Esophagus squamous epithelium (tissue), 5 donors: ENCODE data around the gene DHRSX. TPM values are rescaled to one million over a fixed set of nuclear protein-coding genes. Genes with fewer than 3 reads are reported as not detected.
"Not testable (repeated sequence)": the region's sequence is repeated elsewhere in the genome, so short reads cannot be mapped to it uniquely, and the experiment has no call there.

Source experiments
- DNase-seq: peaks from one replicate; lab custom pipeline; 2025; lab: John Stamatoyannopoulos, UW
- H3K27ac ChIP-seq, 4 donors: fragments of 200-600 bp; sonication (generic); one replicate each; pipeline ENCODE4 v1.5.1; 2016 to 2019; ENCODE audit warnings: mild to moderate bottlenecking in 1 of 4
- H3K27me3 ChIP-seq, 4 donors: fragments of 200-600 bp; sonication (generic); 1 replicate in 3 of 4; 2 replicates in 1 of 4; pipeline versions ENCODE4 v1.5.1 to v1.6.0; 2017 to 2021; ENCODE audit warnings: antibody characterized with exemption in 1 of 4
- H3K36me3 ChIP-seq, 3 donors: fragments of 200-600 bp; sonication (generic); one replicate each; pipeline ENCODE4 v1.5.1; 2016 to 2019
- H3K4me1 ChIP-seq, 3 donors: fragments of 200-600 bp; sonication (generic); one replicate each; pipeline ENCODE4 v1.5.1; 2017 to 2019
- H3K4me3 ChIP-seq, 4 donors: fragments of 200-600 bp; sonication (generic); 1 replicate in 3 of 4; 2 replicates in 1 of 4; pipeline ENCODE4 v1.5.1; 2016 to 2019; ENCODE audit warnings: mild to moderate bottlenecking in 2 of 4, moderate library complexity in 1 of 4
- H3K9me3 ChIP-seq, 3 donors: fragments of 200-600 bp; sonication (generic); one replicate each; pipeline ENCODE4 v1.5.1; 2016 to 2019
- POLR2A ChIP-seq, 4 donors: fragments of 450-650 bp; IDR thresholded peaks; one replicate each; pipeline ENCODE4 v1.6.1; 2017; ENCODE audit warnings: antibody characterized with exemption in 4 of 4, mild to moderate bottlenecking in 4 of 4, moderate library complexity in 3 of 4
- WGBS, 2 donors: methylation state at CpG; one replicate each; pipeline ENCODE4 v1.1.5; 2018; 5-methylcytosine and 5-hydroxymethylcytosine counted together
- intact Hi-C: fragments of 100-400 bp; cut with DNase I; formaldehyde crosslinking; loops from one replicate; pipeline ENCODE4 v1.15.0; 2022
- total RNA-seq, 4 donors: library from RNA; depleted of rRNA; stranded (reverse); fragments of >200 nt; gene quantifications; one replicate each; pipeline ENCODE4 v1.1.0, GENCODE V29; 2016
- TF ChIP-seq, protein P1 (sequence below), 6 experiments: fragments of 450-650 bp in 4 of 6; fragments of 200-600 bp in 2 of 6; sonication (generic) in 2 of 6; IDR thresholded peaks; one replicate each; pipeline ENCODE4 v1.5.1; 2016 to 2019; ENCODE audit warnings: antibody characterized with exemption in 6 of 6, mild to moderate bottlenecking in 4 of 6, moderate library complexity in 4 of 6
- donor health status: DM: yes; HTN: yes; CAD: no.

DHRSX gene
- total RNA-seq, 4 donors from 2014 or later = 4.1 to 12.2 (median 8.0) TPM

DNA sequence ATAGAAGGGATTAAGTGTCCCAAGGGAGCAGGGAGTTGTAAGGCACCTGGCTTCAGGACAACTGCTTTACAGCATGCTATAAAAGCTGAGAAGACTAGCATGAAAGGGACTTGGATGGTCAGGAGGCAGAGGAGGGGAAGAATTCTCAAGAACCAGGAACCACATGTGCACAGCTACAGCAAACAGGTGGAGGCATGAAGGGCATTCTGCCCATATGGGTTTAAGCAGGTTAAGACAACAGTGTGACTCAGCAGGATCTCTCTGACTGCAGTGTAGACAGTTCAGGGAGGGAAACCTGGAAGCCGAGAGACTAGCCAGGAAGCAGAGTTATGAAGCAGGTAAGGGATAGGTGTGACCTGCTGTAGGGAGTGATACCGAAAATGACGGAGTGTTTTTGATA lies 117.0 kb downstream of the DHRSX start:
- TF ChIP-seq, protein P1, sequence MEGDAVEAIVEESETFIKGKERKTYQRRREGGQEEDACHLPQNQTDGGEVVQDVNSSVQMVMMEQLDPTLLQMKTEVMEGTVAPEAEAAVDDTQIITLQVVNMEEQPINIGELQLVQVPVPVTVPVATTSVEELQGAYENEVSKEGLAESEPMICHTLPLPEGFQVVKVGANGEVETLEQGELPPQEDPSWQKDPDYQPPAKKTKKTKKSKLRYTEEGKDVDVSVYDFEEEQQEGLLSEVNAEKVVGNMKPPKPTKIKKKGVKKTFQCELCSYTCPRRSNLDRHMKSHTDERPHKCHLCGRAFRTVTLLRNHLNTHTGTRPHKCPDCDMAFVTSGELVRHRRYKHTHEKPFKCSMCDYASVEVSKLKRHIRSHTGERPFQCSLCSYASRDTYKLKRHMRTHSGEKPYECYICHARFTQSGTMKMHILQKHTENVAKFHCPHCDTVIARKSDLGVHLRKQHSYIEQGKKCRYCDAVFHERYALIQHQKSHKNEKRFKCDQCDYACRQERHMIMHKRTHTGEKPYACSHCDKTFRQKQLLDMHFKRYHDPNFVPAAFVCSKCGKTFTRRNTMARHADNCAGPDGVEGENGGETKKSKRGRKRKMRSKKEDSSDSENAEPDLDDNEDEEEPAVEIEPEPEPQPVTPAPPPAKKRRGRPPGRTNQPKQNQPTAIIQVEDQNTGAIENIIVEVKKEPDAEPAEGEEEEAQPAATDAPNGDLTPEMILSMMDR (IDR thresholded peaks at IDR 0.05) = no peak
- TF ChIP-seq POLR2A (IDR thresholded peaks at IDR 0.05) = no peak
- Histone ChIP-seq H3K36me3 (peaks cover 0 to under 1% (median 0%) of the 10 kb centered on the region in 3 donors), H3K27me3 (no peaks in the 10 kb centered on the region), H3K9me3 (no peaks in the 10 kb centered on the region), H3K4me1 (peaks cover 0 to 9% (median 0%) of the 10 kb centered on the region in 3 donors), H3K4me3 (no peak overlapping the region), H3K27ac (no peak overlapping the region)
- intact Hi-C loops = no loop called here
- DNase-seq = no peak
- 30 to 52% methylated on average over 3 of the region's 3 CpGs for WGBS, 2 donors

DNA sequence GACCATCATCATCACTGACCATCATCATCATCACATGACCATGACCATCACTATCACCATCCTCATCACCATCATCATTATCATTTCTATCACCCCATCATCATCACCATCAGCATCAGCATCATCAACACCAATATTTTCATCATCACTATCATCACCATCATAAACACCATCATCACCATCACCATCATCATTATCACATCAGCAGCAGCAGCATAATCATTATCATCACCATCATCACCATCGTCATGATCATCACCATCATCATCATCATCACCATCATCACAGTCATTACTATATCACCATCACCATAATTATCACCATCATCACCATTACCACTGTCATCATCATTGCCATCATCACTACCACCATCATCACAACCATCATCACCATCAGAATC lies 117.6 kb downstream of the DHRSX start:
- H3K9me3 ChIP-seq = no peaks in the 10 kb centered on the region
- H3K36me3 ChIP-seq = no peaks in the 10 kb centered on the region
- intact Hi-C loops = no loop called here
- no peak overlapping the region for H3K4me3 ChIP-seq
- 96 to 100% methylated on average over 1 of the region's 1 CpG for WGBS, 2 donors
- TF ChIP-seq, protein P1 (IDR thresholded peaks at IDR 0.05) = no peak
- no peak for TF ChIP-seq POLR2A (IDR thresholded peaks at IDR 0.05)
- no peak overlapping the region for H3K27ac ChIP-seq
- H3K4me1 ChIP-seq = peaks cover 0 to 9% (median 0%) of the 10 kb centered on the region in 3 donors
- H3K27me3 ChIP-seq = no peaks in the 10 kb centered on the region
- no peak for DNase-seq

DNA sequence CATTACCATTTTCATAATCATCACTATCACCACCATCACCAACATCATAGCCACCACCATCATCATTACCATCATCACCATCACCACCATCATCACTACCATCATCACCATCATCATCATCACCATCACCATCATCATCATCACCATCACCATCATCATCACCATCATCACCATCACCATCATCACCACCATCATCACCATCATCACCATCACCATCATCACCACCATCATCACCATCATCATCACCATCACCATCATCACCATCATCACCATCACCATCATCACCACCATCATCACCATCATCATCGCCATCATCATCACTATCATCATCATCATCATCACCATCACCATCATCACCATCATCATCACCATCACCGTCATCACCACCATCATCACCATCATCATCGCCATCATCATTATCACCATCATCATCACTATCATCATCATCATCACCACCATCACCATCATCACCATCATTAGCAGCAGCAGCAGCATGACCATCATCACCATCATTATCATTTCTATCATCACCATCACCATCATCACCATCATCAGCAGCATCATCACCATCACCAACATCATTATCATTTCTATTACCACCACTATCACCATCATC lies 118.2 kb downstream of the DHRSX start:
- H3K4me1 ChIP-seq, H3K27me3 ChIP-seq, H3K4me3 ChIP-seq, H3K9me3 ChIP-seq, H3K27ac ChIP-seq, H3K36me3 ChIP-seq, intact Hi-C loops, DNase-seq: not testable (repeated sequence)
- WGBS, 2 donors = 71 to 94% methylated on average over 3 of the region's 3 CpGs

DNA sequence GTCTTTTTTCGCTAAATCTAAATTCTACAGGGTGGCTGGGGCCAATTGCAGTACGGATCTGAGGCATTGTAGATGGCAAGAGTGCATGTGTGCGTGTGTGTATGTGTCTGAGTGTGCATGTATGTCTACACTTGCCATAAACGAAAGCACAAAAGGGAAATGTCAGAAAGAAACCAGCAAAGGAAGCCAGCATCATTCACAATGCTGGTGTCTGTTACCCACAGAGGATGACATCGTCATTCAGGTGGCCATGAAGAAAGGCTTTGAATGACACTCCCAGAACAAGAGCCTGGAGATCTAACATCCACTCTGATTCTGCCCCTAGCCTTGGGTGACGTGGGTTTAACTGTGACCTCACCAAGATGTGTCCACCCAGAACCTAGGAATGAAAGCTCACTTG lies 124.6 kb downstream of the DHRSX start:
- no peaks in the 10 kb centered on the region for H3K9me3 ChIP-seq
- H3K27ac ChIP-seq = no peak overlapping the region
- no peaks in the 10 kb centered on the region for H3K4me1 ChIP-seq
- 85 to 88% methylated on average over 4 to 6 of the region's 6 CpGs for WGBS, 2 donors
- intact Hi-C loops = no loop called here
- no peaks in the 10 kb centered on the region for H3K27me3 ChIP-seq
- peaks cover 0 to 8% (median 0%) of the 10 kb centered on the region in 3 donors for H3K36me3 ChIP-seq
- TF ChIP-seq POLR2A (IDR thresholded peaks at IDR 0.05) = no peak
- TF ChIP-seq, protein P1 (IDR thresholded peaks at IDR 0.05) = no peak
- DNase-seq = no peak
- H3K4me3 ChIP-seq = no peak overlapping the region

DNA sequence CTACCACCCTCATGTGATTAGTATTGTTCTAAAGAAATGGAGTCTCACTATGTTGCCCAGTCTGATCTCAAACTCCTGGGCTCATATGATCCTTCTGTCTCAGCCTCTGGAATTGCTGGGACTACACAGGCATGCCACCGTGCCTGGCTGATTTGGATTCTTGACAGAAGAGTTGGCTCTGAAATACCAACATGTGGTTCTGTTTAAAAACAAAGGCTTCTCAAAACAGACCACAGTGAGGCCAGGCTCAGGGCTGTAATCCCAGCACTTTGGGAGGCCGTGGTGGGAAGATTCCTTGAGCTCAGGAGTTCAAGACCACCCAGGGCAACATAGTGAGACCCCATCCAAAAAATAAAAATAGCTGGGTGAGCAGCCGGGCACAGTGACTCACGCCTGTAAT lies 126.7 kb downstream of the DHRSX start:
- H3K9me3 ChIP-seq = no peaks in the 10 kb centered on the region
- no peak for DNase-seq
- intact Hi-C loops = no loop called here
- 75 to 85% methylated on average over 2 to 3 of the region's 4 CpGs for WGBS, 2 donors
- no peaks in the 10 kb centered on the region for H3K27me3 ChIP-seq
- peaks cover 0 to 12% (median 0%) of the 10 kb centered on the region in 3 donors for H3K36me3 ChIP-seq
- no peak overlapping the region for H3K27ac ChIP-seq
- no peaks in the 10 kb centered on the region for H3K4me1 ChIP-seq
- no peak overlapping the region for H3K4me3 ChIP-seq
- TF ChIP-seq, protein P1 (IDR thresholded peaks at IDR 0.05) = no peak
